ACC112 (cell line): Measurements from ENCODE around the gene NFIC.
A peak's percentile ranks its signal among the peaks of the same experiment; 100 is the strongest.
"Not testable (repeated sequence)": the region's sequence is repeated elsewhere in the genome, so short reads cannot be mapped to it uniquely, and the experiment has no call there.

ENCODE experiments used
- H2AFZ ChIP-seq: fragments of 200-600 bp; sonication (generic); one replicate; pipeline ENCODE4 v1.6.0; 2017; ENCODE audit warnings: antibody characterized with exemption, low read length; ENCODE audit not compliant: unreplicated experiment
- H3K27ac ChIP-seq: fragments of 200-600 bp; sonication (generic); 2 replicates; pipeline ENCODE4 v1.5.1; 2014; ENCODE audit warnings: low read depth, mild to moderate bottlenecking, antibody characterized with exemption, low read length, moderate library complexity
- H3K27me3 ChIP-seq: fragments of 200-600 bp; sonication (generic); 2 replicates; pipeline ENCODE4 v1.6.1; 2014; ENCODE audit warnings: mild to moderate bottlenecking, antibody characterized with exemption, low read length, moderate library complexity, mixed read lengths; ENCODE audit not compliant: insufficient read depth
- H3K36me3 ChIP-seq: fragments of 200-600 bp; sonication (generic); 2 replicates; pipeline ENCODE4 v1.6.1; 2016; ENCODE audit warnings: mild to moderate bottlenecking, antibody characterized with exemption, low read length, moderate library complexity, mixed read lengths; ENCODE audit not compliant: insufficient read depth
- H3K4me1 ChIP-seq: fragments of 200-600 bp; sonication (generic); one replicate; pipeline ENCODE4 v1.6.1; 2016; ENCODE audit warnings: low read length, mixed read lengths; ENCODE audit not compliant: insufficient read depth, unreplicated experiment, control insufficient read depth
- H3K4me3 ChIP-seq: fragments of 200-600 bp; sonication (generic); 2 replicates; pipeline ENCODE4 v1.5.1; 2014; ENCODE audit warnings: mild to moderate bottlenecking, low read depth, low read length
- H3K79me2 ChIP-seq: fragments of 200-600 bp; sonication (generic); one replicate; pipeline ENCODE4 v1.6.0; 2016; ENCODE audit warnings: low read length; ENCODE audit not compliant: control insufficient read depth, unreplicated experiment, insufficient read depth

Gene NFIC

DNA sequence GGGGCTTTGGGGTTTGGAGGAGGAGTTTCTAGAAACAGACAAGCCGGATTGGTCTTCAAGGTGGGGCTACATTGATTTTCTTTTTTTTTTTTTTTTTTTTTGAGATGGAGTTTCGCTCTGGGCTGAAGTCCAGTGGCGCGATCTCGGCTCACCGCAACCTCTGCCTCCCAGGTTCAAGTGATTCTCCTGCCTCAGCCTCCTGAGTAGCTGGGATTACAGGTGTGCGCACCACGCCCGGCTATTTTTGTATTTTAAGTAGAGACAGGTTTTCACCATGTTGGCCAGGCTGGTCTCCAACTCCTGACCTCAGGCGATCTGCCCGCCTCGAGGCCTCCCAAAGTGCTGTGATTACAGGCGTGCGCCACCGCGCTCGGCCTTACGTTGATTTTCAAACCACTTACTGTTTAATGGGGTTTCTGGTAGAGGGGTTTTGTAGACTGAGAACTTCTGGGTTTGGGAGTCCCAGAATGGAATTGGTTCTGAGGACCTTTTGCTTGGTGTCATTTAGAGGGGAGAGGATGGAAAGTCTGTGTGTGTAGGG lies 141.8 kb downstream of the NFIC start:
- H2AFZ ChIP-seq, H3K36me3 ChIP-seq, H3K27ac ChIP-seq, H3K27me3 ChIP-seq, H3K4me3 ChIP-seq: not testable (repeated sequence)
- peaks cover 16% of the 10 kb centered on the region for H3K4me1 ChIP-seq
- peaks cover 69% of the 10 kb centered on the region for H3K79me2 ChIP-seq

DNA sequence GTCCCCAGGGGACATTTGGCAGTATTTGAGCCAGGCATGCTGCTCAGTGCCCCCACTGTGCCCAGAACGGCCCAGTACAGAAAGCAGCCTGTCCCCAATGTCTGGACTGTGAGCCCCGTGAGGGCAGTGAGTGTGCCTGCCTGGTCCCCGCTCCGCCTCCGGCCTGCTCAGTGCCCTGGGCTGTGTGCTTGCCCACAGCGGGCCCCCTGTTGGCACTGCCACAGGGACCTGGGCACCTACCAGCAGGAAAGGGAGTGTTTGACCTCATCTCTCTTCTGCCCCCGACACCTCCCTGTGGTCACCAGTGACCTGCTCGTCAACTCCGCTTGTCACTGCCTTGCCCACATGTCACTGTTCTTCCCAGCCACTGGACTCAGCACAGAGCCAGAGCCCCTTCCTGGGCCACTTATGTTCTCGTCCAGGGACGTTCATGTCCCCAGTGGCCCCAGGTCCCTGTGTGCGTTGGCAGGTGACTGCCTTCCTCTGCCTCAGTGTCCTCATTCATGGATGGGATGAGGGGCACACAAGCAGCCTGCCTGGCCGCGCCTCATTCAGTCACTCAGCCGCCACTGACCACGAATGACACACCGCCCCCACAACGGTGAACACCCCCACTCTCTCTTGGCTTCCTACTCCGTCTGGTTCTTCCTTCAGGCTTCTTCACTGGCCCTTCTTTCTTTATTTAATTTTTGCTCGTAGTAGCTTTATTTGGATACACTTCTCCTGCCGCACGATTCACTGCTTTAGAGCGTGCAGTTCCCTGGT lies 142.6 kb downstream of the NFIC start:
- H3K27me3 ChIP-seq: no peaks in the 10 kb centered on the region
- no peak overlapping the region for H2AFZ ChIP-seq
- H3K4me3 ChIP-seq: no peak overlapping the region
- peak overlapping the region; percentile 26; the same call in 1 of the 2 replicates for H3K27ac ChIP-seq
- peaks cover 76% of the 10 kb centered on the region for H3K79me2 ChIP-seq
- H3K36me3 ChIP-seq: no peaks in the 10 kb centered on the region
- peaks cover 20% of the 10 kb centered on the region for H3K4me1 ChIP-seq

DNA sequence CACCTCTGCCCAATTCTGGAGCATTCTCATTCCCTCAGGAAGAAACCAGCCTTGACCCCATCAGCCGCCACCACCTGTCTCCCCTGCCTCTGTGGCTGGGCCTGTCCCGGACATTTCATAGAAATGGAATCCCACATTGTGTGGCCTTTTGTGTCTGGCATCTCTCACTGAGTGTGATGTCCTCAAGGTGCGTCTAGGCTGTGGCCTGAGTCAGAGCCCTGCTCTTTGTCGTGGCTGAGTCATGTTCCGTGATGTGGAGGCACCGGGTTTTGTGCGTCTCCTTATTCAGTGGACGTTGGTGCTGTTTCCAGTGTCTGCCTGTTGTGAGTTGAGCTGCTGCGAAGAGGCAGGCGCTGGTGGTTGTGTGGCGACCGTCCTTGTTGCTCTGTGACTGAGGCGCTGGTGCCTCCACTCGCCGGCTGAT lies 143.2 kb downstream of the NFIC start:
- H3K79me2 ChIP-seq: peaks cover 82% of the 10 kb centered on the region
- H3K27ac ChIP-seq: peak overlapping the region; percentile 26; the same call in 1 of the 2 replicates
- H3K36me3 ChIP-seq: no peaks in the 10 kb centered on the region
- H3K4me1 ChIP-seq: peaks cover 20% of the 10 kb centered on the region
- no peaks in the 10 kb centered on the region for H3K27me3 ChIP-seq
- no peak overlapping the region for H3K4me3 ChIP-seq
- no peak overlapping the region for H2AFZ ChIP-seq

DNA sequence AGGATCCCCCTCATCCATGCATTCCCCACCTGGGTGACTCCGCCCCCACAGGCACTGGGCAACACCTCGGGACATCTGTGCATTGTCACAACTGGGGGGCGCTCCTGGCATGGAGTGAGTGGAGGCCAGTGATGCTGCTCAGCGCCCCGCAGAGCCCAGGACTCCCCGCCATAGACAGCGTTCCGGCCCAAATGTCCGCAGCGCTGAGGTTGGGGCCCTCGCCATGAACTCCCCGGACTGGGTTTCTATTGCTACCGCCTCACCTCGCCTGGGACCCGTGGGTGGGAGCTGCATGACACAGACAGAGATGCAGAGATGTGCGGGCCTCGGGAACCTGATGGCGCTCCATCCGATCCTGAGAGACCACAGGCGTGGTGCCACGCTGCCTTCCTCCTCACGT lies 144.3 kb downstream of the NFIC start:
- H2AFZ ChIP-seq: no peak overlapping the region
- peaks cover 91% of the 10 kb centered on the region for H3K79me2 ChIP-seq
- H3K27me3 ChIP-seq: no peaks in the 10 kb centered on the region
- H3K36me3 ChIP-seq: no peaks in the 10 kb centered on the region
- no peak overlapping the region for H3K27ac ChIP-seq
- H3K4me3 ChIP-seq: no peak overlapping the region
- peaks cover 20% of the 10 kb centered on the region for H3K4me1 ChIP-seq

DNA sequence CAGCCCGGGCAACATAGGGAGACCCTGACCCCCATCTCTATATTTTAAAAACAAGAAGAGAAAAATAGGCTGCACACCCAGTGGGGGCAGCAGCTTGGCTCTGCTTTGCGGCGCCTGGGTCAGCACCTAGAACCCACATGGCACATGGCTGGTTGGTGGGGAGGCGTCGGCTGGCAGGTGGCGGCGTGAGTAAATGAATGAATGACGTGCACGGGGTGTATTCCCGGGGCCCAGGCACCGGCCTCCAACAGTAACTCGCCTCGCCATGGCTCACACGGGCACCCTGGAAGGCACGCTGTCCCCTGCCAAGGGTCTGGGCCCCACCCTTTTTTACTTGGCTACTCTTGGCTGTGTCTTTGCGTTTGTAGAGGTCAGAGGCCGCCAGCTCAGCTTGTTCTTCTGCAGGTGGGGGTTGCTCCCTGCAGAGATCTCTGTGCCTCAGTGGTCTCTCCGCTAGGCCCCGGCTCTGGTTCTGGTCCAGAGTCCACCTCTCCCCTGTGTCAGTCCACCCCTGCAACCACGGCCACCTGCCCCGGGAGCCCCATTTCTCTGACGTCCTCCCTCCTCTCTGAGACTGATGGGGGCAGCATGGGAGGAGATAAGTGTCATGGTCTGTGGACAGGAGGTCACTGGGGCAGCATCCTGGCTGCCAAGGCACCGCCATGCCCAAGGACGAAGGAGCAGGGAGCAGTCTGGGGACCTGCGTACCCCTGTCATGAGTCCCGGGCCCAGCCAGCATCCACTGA lies 145.3 kb downstream of the NFIC start:
- H3K4me1 ChIP-seq: peaks cover 20% of the 10 kb centered on the region

DNA sequence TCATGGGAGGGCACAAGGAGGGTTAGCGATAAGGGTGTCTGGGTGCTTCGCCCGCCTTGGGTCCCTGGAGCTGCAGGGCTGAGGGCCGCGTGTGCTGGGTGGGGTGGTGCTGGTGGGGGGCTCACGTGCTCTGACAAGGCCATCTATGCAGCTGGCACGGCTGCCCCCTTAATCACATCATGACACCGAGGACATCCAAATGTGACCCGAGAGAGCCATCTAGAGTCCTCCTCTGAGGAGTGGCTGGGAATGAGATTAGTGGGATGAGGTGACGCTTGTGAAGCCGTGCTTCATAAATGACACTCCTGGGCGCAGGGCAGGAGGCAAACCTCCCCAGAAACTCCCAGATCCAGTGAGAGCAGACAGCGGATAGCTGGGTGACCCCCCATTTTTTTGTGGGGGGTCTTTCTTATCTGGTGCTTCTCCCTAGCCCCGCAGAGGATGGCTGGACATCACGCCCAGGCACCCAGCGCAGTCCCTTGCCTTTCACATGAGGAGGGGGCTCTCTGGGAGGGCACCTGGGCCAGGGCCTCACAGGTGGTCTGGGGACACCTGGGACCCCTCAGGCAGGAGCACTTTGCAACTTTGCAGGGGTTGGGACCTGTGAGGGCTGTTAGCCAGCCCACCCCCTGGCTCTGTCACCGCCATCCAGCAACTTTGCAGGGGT lies 146.3 kb downstream of the NFIC start:
- H3K4me1 ChIP-seq: peaks cover 17% of the 10 kb centered on the region
- peaks cover 90% of the 10 kb centered on the region for H3K79me2 ChIP-seq
- H3K27ac ChIP-seq: no peak overlapping the region
- H3K27me3 ChIP-seq: no peaks in the 10 kb centered on the region
- no peaks in the 10 kb centered on the region for H3K36me3 ChIP-seq
- no peak overlapping the region for H2AFZ ChIP-seq
- no peak overlapping the region for H3K4me3 ChIP-seq

More for the DNA sequence above, 145.3 kb downstream of the NFIC start:
- Histone ChIP-seq H3K4me3 (no peak overlapping the region), H3K79me2 (peaks cover 97% of the 10 kb centered on the region), H3K27ac (no peak overlapping the region), H3K27me3 (no peaks in the 10 kb centered on the region), H2AFZ (no peak overlapping the region), H3K36me3 (no peaks in the 10 kb centered on the region)

DNA sequence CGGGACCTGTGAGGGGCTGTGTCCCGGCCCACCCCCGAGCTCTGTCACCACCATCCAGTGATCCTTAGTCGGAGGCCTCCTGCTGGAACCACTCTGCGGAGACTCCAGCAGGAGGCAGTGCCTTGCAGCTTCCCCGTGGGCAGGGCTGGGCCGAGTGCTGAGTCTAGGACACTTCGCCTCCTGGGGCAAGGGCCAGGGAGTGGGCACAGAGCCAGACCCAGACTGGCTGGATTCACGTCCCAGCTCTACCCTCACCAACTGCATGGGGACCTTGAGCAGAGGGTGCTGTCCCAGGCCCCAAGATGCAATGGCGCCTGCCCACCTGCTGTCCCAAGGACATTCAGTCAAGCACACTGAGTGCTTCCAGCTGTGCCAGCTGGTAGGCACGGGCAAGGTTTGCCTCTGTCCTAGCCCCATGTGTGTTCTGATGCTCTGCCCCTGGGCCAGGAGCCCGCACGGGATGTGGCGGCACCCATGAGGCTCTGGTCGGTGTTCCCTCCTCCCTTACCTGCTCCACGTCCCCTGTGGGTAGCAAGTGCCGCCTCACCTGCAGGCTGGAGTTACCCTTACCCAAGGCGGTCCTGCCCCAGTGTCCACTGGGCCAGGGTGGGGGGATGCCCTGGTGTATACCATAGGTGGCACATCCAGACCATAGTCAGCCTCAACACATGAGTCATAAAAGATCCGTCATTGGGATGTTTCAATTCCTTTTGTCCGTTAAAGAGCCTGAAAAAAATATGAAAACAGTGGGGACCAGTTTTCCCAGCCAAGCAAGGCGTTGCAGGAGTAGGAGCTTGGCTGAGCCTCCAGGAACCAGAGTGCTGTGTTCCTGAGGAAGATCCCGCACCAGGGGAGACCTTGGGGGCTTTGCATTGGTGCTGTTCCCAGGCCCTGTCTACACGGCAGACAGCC lies 147.1 kb downstream of the NFIC start:
- Histone ChIP-seq H3K27me3 (no peaks in the 10 kb centered on the region), H3K36me3 (no peaks in the 10 kb centered on the region), H2AFZ (no peak overlapping the region), H3K4me3 (no peak overlapping the region), H3K79me2 (peaks cover 87% of the 10 kb centered on the region), H3K27ac (no peak overlapping the region), H3K4me1 (peaks cover 15% of the 10 kb centered on the region)

DNA sequence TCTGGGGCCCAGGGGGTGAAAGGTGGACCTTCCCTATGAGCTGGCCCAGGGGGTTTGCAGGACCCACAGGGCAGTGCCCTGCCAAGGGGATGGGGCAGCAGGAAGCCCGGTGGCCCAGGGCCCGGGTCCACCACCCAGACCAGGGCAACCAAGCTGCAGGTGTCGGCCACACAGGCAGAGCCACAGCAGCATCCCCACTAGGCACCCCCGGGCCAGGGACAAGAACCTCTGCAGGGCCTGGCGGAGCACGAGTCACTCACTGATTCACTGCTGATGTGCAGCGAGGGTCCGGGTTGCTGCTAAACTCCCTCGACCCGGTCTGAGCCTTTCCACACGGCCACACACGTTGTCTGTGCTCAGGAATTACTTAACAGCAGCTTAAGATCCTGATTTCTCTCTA lies 148.5 kb downstream of the NFIC start:
- H3K27ac ChIP-seq: no peak overlapping the region
- peaks cover 6% of the 10 kb centered on the region for H3K4me1 ChIP-seq
- no peaks in the 10 kb centered on the region for H3K27me3 ChIP-seq
- H2AFZ ChIP-seq: no peak overlapping the region
- H3K36me3 ChIP-seq: no peaks in the 10 kb centered on the region
- H3K4me3 ChIP-seq: no peak overlapping the region
- H3K79me2 ChIP-seq: peaks cover 81% of the 10 kb centered on the region

DNA sequence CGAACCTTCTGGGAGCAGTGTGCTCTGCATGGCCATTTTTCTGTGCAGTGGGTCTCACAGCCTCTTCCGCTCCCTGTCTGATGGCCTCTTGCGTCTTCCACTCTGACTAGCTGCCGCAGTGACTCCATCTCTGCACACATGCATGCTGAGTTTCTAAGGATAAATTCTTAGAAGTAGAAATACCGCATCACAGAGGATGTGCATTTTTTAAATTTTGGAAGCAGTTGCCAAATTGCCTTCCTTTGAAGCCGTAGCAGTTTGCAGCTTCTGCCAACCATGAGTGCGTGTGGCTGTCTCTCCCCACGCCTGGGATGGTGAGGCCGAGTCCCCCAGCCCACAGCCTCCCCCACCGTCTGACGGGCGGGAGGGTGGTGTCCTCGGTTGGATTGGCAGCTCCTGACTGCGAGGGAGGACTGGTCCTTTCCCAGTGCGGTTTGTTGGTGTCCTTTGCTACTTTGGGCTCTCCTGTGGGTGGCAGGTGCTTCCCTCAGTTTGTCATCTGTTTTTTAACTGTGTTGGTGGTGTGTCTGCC lies 149.6 kb downstream of the NFIC start:
- Histone ChIP-seq H3K4me1 (peaks cover 5% of the 10 kb centered on the region), H3K27me3 (no peaks in the 10 kb centered on the region), H3K27ac (no peak overlapping the region), H2AFZ (no peak overlapping the region), H3K4me3 (no peak overlapping the region), H3K36me3 (no peaks in the 10 kb centered on the region), H3K79me2 (peaks cover 73% of the 10 kb centered on the region)
